Gastrocnemius medialis (tissue), 4 donors: Measurements from ENCODE around the gene LRRC59. TPM values are rescaled to one million over a fixed set of nuclear protein-coding genes. Genes with fewer than 3 reads are reported as not detected.

ENCODE experiments used
- ATAC-seq, 2 donors: fragments of 150-250 bp; one replicate each; pipeline ENCODE4 v1.9.1; 2016
- DNase-seq, 2 donors: peaks; one replicate each; pipeline ENCODE4 v3.0.0-alpha.2; 2019
- H3K27ac ChIP-seq, 4 donors: fragments of 200-600 bp; sonication (generic); 1 replicate in 1 of 4; 2 replicates in 3 of 4; pipeline ENCODE4 v1.5.1; 2016 to 2018; ENCODE audit warnings: mild to moderate bottlenecking in 2 of 4, moderate library complexity in 1 of 4
- H3K27me3 ChIP-seq, 3 donors: fragments of 200-600 bp; sonication (generic) in 2 of 3; 1 replicate in 1 of 3; 2 replicates in 2 of 3; pipeline versions ENCODE4 v1.5.1 to v1.6.0; 2016 to 2019; ENCODE audit warnings: mild to moderate bottlenecking in 1 of 3, moderate library complexity in 1 of 3
- H3K36me3 ChIP-seq, 2 donors: fragments of 200-600 bp; sonication (generic) in 1 of 2; one replicate each; pipeline ENCODE4 v1.5.1; 2017 to 2018
- H3K4me1 ChIP-seq, 2 donors: fragments of 200-600 bp; sonication (generic) in 1 of 2; one replicate each; pipeline ENCODE4 v1.5.1; 2016 to 2017; ENCODE audit warnings: mild to moderate bottlenecking in 2 of 2
- H3K4me3 ChIP-seq, 4 donors: fragments of 200-600 bp; sonication (generic) in 3 of 4; 1 replicate in 1 of 4; 2 replicates in 3 of 4; pipeline ENCODE4 v1.5.1; 2016 to 2019; ENCODE audit warnings: mild to moderate bottlenecking in 2 of 4
- H3K9me3 ChIP-seq, 3 donors: fragments of 200-600 bp; sonication (generic) in 2 of 3; 1 replicate in 1 of 3; 2 replicates in 2 of 3; pipeline ENCODE4 v1.5.1; 2016 to 2019
- CTCF ChIP-seq, 5 experiments: fragments of 450-650 bp in 3 of 5; fragments of 200-600 bp in 2 of 5; sonication (generic) in 2 of 5; IDR thresholded peaks in 4 of 5; conservative IDR thresholded peaks in 1 of 5; 1 replicate in 4 of 5; 2 replicates in 1 of 5; pipeline ENCODE4 v1.5.1; 2016 to 2019; ENCODE audit warnings: antibody characterized with exemption in 5 of 5, mild to moderate bottlenecking in 3 of 5, moderate library complexity in 3 of 5
- POLR2A ChIP-seq, 2 donors: fragments of 450-650 bp; IDR thresholded peaks; one replicate each; pipeline ENCODE4 v1.6.1; 2017; ENCODE audit warnings: antibody characterized with exemption in 2 of 2, mild to moderate bottlenecking in 2 of 2, moderate library complexity in 2 of 2
- in situ Hi-C, 4 donors: fragments of 200-750 bp; cut with MboI; loops; one replicate each; pipeline versions ENCODE4 v1.15.0 to v1.8.0; 2017; ENCODE audit warnings: low sequenced_read_pairs in 4 of 4
- intact Hi-C: fragments of 100-400 bp; cut with DNase I; formaldehyde crosslinking; loops from one replicate; pipeline ENCODE4 v1.15.1; 2023; ENCODE audit warnings: low total_unique reads
- total RNA-seq, 4 donors: library from RNA; depleted of rRNA; stranded (reverse); fragments of >200 nt; gene quantifications; one replicate each; pipeline versions ENCODE4 v1.1.0 to v1.2.3, GENCODE V29; 2016

The LRRC59 gene
- total RNA-seq, 4 donors from 2014 or later, result 25.4 to 73.2 (median 55.8) TPM

- intact Hi-C loops (no loop called here), in situ Hi-C loops (no loop called here)
- Histone ChIP-seq H3K36me3 (no peaks in the 10 kb centered on the region), H3K4me1 (peaks cover 45 to 47% of the 10 kb centered on the region in 2 donors), H3K4me3 (no peak overlapping the region), H3K9me3 (no peaks in the 10 kb centered on the region), H3K27ac (peak overlapping the region; percentile 76 to 87 (median 85)), H3K27me3 (no peaks in the 10 kb centered on the region)
- no peak for ATAC-seq
- DNase-seq, result no peak
- TF ChIP-seq POLR2A (IDR thresholded peaks at IDR 0.05) (no peak), CTCF (IDR thresholded peaks at IDR 0.05 in 4 of 5, conservative IDR thresholded peaks at IDR 0.05 in 1 of 5) (no peak)
Observed at GRCh38 chr17:50440838-50441829, 43.8 kb upstream of the LRRC59 start.

GRCh38 chr17:50440172-50440837, 43.0 kb upstream of the LRRC59 start:
- peak overlapping the region; percentile 76 to 87 (median 85) for H3K27ac ChIP-seq
- intact Hi-C loops, result no loop called here
- H3K4me1 ChIP-seq, result peaks cover 39 to 41% of the 10 kb centered on the region in 2 donors

DNA sequence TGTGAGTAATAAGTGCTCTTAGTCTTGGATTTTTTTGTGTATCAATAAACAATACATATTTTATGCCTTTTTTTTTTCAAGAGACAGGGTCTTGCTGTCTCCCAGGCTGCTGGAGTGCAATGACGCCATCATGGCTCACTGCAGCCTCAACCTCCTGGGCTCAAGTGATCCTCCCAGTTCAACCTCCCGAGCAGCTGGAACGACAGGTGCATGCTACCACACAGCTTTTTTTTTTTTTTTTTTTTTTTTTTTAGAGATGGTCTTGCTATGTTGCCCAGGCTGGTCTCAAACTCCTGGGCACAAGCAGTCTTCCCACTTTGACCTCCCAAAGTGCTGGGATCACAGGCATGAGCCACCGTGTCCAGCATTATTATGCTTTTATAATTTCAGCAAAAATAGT, 41.7 kb upstream of the LRRC59 start:
- TF ChIP-seq POLR2A (IDR thresholded peaks at IDR 0.05), result no peak
- TF ChIP-seq CTCF (IDR thresholded peaks at IDR 0.05 in 4 of 5, conservative IDR thresholded peaks at IDR 0.05 in 1 of 5), result no peak
- no peak for ATAC-seq

More at GRCh38 chr17:50440172-50440837, 43.0 kb upstream of the LRRC59 start:
- DNase-seq (peak in 1 of 2 donors; percentile 48), ATAC-seq (peak in 1 of 2 donors; percentile 26)
- Histone ChIP-seq H3K4me3 (no peak overlapping the region), H3K36me3 (no peaks in the 10 kb centered on the region), H3K9me3 (no peaks in the 10 kb centered on the region), H3K27me3 (no peaks in the 10 kb centered on the region)
- TF ChIP-seq CTCF (IDR thresholded peaks at IDR 0.05 in 4 of 5, conservative IDR thresholded peaks at IDR 0.05 in 1 of 5), result no peak
- no peak for TF ChIP-seq POLR2A (IDR thresholded peaks at IDR 0.05)
- in situ Hi-C loops, result no loop called here

DNA sequence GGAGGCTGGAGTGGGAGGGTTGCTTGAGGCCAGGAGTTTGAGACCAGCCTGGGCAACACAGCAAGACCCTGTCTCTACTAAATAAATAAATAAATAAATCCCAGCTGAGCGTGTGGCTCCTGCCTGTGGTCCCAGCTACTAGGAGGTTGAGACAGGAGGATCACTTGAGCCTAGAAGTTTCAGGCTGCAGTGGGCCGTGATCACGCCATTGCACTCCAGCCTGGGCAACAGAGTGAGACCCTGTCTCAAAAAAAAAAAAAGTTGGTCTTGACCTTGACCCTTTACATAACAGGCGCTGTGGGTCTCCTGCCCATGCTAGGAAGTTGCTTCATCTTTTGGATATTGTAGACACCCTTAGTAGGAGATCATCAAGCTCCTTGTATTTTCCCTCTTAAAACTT, 40.1 kb upstream of the LRRC59 start:
- H3K36me3 ChIP-seq, result no peaks in the 10 kb centered on the region
- in situ Hi-C loops (no loop called here), intact Hi-C loops (no loop called here)
- H3K27ac ChIP-seq, result peak overlapping the region in 2 of 4 donors; percentile 13 to 96
- H3K4me3 ChIP-seq, result no peak overlapping the region
- H3K9me3 ChIP-seq, result no peaks in the 10 kb centered on the region
- no peaks in the 10 kb centered on the region for H3K27me3 ChIP-seq
- DNase-seq (no peak), ATAC-seq (no peak)
- H3K4me1 ChIP-seq, result peaks cover 28 to 37% of the 10 kb centered on the region in 2 donors
- TF ChIP-seq CTCF (IDR thresholded peaks at IDR 0.05 in 4 of 5, conservative IDR thresholded peaks at IDR 0.05 in 1 of 5) (no peak), POLR2A (IDR thresholded peaks at IDR 0.05) (no peak)

More for the DNA sequence above, 41.7 kb upstream of the LRRC59 start:
- peak overlapping the region in 2 of 4 donors; percentile 84 to 87 for H3K27ac ChIP-seq
- H3K36me3 ChIP-seq, result no peaks in the 10 kb centered on the region
- intact Hi-C loops, result no loop called here
- in situ Hi-C loops, result no loop called here
- H3K4me1 ChIP-seq, result peaks cover 26 to 40% of the 10 kb centered on the region in 2 donors
- no peak for DNase-seq
- no peak overlapping the region for H3K4me3 ChIP-seq
- no peaks in the 10 kb centered on the region for H3K27me3 ChIP-seq
- H3K9me3 ChIP-seq, result no peaks in the 10 kb centered on the region
